HG03039 (cell line): ENCODE measurements around the gene PAM.
"Not testable (repeated sequence)": the region's sequence is repeated elsewhere in the genome, so short reads cannot be mapped to it uniquely, and the experiment has no call there.

Experiments used
- ATAC-seq: cut with Tn5 transposase; IDR thresholded peaks from one replicate; pipeline ENCODE4 v1.9.1; 2021; ENCODE audit warnings: mild to moderate bottlenecking, moderate library complexity; ENCODE audit not compliant: unreplicated experiment

PAM gene

DNA sequence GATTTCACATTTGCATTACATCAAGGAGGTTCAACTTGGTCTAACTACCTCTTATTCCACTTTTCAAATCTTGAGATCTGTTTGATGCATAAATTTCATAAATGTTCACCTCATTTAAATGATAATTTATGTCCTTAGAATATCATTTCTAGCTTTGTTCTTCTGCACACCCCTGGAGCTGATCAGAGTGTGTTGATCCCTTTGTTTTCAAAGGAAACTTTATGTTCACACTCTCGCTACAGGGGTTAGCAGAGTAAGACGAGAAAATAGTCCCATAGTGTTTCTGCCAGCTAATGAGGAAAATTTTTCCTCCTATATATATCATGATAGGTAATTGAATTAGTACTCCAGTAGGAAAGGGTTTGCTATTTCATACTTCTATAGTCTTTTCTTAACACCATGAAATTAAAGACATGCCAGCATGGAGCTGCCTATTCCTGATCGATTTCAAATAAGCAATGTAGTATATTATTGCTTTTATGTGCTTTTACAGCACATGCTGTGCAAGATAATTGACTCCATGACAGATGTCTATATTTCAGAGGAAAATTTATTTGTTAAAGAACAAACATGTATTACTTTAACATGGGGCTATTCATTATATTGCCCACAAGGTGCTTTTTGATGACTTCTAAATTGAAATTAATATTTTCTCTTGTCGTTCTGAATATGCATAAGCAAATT, 4.8 kb upstream of the PAM start:
- no peak for ATAC-seq

DNA sequence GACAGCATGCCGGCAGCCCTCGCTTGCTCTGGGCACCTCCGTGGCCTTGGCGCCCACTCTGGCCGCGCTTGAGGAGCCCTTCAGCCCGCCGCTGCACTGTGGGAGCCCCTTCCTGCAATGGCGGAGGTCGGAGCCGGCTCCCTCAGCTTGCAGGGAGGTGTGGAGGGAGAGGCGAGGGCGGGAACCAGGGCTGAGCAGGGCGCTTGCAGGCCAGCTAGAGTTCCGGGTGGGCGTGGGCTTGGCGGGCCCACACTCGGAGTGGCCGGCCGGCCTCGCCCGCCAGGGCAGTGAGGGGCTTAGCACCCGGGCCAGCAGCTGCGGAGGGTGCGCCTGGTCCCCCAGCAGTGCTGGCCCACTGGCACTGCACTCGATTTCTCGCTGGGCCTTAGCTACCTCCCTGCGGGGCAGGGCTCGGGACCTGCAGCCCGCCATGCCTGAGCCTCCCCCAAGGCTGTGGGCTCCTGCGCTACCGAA, 3.2 kb upstream of the PAM start:
- not testable (repeated sequence) for ATAC-seq

DNA sequence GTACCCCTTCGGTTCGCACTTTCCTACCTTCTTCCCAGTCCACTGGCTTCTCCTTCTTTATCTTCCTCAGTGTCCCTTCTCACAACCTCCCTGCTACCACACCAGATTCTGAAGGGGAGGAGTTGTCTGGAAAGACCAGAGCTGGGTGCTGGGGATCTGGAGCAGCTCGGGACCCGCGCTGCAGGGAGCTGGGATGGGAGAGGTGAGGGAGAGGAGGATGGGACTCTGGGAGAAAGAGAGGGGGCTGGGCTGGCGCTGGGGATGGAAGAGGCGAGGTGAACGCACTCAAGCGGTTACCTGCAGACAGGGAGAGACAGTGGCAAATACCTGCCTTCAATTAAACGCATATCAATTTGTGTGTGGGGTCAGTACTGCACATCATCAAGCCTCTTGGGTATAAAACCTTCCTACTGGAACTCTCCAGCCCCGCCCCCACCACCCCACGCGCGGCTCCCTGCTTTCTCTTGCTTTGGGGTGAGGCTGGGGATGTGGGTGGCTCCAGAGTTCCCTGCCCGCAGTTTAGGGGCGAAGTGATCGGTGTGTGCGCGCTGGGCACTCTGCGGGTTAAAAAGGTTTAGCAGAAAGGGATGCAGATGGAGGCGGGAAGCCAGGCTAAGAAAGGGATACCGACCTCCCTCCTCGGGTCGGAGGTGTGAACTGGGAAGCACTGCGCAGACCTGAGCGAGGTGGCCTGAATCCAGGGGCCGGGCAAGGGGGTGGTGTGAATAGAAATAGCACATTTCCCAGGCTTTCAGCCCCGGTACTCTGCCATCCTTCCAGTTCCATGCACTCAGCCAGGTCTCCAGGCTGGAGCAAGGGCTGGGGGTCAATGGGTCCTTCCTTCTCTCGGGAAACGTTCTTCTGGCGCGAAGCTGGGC, 977 bp upstream of the PAM start:
- no peak for ATAC-seq

DNA sequence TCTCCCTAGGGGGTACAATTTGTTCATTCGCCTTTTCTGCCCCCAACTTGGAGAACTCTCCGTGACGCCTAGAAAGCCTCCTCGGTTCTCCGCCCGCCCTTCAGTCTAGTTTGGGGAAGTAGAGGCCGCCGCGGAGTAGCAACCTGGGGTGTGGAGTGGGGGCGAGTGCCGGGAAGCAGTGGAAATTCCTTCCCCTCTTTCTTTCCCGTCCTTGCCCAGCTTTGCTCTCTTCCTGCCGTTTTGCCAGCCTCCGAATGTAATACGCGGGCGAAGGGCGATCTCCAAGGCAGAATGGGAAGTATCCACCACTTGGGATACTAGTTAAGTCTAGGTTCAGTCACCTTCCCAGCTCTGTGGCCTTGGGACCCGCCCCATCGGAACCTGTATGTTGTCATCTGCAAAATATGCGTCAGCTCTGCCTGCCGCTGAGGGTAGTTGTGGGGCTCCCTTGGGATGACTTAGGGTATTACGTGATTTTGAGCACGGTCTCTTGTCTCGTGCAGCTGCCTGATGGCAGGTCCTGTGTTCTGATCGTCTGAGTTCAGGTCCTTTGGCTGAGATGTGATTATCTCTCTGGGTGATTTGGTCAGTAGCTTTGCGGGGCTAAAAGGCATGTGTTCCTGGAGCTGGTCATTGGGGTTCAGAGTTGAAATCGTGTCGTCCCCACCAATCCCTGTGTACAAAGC, 724 bp downstream of the PAM start:
- ATAC-seq = peak; percentile 56

DNA sequence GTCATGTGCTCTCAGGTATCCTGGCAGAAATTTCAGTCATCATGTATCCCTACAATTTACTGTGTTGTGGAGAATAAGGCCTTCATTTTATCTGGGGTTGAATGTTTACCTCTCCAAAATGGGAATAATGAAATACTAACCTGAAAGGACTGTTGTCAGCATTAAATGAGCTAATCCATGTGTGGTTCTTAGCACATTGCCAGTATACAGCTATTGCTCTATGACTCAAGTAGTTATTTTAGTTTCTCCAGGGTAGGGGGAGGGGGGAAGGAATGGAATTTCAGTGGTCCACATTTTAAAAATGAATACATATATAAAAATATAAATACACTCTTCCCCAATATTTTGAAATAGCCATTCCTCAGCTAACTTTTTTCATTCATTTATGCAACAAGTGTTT, 3.5 kb downstream of the PAM start:
- ATAC-seq = no peak

DNA sequence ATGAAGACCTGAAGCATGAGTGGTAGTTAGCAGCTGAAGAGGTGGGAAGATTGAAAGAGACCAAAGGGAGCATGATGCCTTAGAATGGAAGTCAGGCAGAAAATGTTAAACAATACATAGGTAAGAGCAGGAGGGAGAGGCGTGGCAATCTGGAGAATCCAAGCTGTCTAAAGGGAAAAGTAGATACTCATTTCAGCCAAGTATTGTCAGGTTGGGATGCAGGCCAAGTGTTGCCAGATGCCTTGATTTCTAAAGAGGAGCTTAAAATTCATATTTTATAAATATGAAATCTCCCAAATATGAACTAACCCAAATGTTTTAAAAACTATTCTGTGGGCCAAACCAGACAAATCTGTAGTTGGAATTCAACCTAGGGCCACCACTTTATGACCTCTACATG, 4.2 kb downstream of the PAM start:
- ATAC-seq = no peak

DNA sequence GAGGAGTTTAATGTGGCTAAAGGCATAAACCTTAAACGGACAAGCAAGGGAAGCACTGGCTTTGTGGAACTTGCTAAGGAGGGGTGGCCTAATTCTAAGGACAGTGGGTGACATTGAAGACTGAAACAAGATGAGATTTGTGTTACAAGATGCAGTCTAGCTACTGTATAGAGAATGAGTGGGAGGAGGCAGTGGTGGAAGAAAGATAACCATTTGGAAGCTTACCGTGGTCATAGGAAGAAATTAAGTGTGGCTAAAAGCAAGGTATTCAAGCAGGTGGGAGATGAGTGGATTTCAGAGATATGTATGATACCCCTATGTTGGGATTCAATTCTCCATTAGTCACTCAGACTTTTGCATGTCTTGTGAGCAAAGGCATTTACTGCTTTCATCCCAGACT, 4.6 kb downstream of the PAM start:
- ATAC-seq = no peak

DNA sequence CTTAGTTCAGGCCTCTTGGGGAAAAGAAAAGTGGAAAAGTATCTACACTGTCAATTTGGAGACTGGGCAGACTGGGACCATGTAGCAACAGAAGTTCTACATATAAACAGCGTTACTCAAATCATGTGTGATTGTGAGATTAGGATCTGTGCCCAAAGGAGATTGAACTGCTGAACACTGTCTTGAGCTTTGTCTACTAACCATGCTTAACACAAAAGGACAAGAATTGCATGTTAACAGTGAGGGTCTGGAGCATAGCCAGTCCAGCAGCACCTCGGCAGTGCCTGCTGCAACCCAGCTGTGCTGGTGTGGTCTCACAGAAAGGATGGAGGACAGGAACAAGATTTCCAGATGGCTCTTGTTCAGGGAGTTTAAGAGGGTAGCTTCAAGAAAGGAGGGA, 5.7 kb downstream of the PAM start:
- ATAC-seq = no peak

DNA sequence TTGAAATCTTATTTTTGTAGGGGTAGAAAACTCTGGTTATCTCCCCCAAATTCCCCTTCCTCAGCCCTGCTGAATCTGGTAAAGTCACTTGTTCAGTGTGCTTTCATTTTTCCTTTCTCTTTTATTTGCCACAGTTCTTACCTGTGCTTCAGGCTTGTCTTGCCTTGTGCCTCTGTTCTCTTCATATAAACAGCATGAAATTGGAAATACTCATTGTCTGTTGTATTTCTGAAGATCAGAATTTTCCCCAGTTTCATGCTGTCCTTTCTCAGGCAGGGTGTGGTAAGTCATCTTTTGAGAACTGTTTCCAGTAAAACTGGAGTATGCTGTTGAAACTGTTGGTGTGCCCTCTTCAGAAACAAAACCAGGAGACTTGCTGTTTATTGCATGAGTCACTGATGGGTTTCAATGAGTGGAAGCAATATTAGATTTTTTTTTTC, 7.0 kb downstream of the PAM start:
- peak; percentile 72 for ATAC-seq

DNA sequence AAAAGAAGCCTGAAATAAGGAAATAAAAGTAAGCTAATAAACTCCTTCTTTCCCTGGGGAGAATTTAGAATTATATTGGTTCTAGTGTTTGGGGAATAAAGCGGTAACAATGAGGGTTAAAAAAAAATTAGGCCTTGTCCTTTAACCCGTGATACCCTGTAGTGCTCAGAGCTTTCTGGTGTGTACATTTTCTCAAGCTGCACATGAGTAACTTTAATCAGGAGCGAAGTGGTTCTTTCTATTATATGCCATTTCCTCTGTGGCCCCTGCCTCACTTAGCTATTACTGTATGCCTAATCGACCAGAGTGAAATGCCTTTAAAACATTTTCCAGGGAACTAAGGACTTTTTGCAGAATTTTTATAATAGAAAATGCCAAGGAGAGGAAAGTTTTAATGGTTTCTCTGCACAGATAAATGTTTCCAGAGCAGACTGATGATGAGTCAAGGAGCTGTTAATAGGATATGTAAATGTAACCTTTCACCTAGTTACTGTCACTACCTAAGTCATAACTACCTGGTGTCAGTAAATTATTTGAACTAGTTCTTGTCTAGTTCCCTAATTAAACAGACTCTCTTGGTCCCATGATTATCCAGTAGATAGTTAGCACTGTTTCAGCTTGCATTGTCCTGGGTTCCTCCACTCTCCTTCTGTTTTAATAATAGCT, 7.6 kb downstream of the PAM start:
- ATAC-seq = no peak

DNA sequence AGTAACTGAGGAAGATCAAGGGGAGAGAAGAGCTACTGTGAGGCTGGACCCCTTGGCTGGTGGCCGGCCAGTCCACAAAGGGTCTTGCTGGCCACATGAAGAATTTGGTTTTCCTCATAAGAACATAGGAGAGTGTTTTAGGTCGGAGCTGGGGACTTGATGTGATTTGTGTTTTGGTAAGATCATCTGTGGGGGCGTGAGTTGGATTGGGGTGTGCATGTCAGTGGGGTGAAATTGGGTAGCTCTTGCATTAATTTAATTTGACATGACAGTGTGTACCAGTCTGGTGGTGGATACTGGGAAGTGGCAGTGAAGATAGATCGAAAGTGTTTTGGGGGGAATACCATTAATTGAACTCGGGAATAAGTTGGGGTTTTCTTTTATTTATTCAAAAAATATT, 8.6 kb downstream of the PAM start:
- no peak for ATAC-seq

DNA sequence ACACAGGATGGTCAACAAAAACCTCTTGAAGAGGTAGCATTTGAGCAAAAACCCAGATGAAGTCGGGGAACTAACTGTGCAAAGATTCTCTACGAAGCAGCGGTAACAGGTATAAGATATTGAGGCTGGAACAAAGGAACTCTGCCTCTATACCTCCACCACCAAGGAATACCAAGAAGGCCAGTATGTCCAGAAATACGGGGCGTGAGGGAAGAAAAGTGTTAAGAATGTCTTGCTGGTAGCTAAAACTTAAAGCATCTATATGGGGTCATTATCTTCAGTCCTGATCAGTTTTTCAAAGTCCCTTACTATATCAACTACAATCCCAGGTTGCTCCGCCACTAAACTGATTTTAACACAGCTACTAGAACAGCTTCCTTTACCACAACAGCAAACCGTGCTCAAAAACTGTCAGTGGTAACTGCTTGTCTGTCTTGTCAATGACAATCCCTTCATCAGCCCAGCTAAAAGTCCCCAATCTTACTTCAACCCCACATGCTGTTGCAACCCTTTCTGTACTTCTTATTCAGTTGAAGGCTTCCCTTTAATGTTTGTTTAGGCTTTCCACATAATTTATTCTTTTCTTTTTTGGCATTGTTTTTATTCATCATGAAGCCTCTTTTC, 9.4 kb downstream of the PAM start:
- no peak for ATAC-seq

DNA sequence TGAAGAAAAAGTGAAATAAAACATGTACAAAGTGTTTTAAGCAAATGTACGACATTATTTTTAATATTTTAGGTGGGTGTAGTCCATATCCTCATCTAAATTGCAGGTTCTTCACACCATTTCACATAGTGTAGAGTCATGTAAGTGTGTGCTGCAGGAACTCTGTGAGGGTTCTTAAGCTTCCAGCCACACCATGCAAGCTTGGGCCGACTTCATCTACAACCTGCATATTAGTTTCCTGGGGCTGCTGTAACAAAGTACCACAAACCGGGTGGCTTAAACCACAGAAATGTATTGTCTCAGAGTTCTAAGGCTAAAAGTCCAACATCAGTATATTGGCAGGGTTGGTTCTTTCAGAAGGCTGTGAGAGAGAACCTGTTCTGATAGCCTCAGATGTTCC, 10.2 kb downstream of the PAM start:
- ATAC-seq = no peak

DNA sequence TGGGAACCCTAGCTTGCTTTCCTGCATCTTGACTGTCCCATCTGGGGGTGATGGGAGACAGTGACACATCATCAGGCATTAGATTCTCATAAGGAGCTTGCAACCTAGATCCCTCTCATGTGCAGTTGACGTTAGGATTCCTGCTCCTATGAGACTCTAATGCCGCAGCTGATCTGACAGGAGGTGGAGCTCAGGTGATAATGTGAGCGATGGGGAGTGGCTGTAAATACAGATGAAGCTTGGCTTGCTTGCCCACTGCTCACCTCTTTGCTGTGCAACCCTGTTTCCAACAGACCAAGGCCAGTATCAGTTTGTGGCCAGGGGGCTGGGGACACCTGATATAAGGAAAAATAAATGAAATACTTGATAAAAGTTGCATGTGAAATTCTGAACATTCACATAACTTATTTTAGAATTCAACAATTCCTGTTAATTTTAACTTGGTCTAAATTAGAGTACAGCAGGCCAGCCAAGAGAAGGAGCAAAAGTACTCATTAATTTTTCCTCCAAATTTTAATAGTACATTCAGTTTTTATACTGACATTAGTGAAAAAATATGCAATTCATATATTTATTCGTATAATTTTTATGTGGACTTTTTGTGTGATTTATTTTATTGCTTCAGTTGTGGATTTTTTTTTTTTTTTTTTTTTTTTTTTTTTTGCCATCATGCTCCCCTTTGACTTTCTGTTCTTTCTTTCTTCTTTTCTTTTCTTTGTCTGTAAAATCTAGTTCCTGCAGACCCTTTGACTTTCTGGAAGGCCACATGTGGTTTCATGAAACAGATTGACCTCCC, 11.4 kb downstream of the PAM start:
- ATAC-seq = no peak

DNA sequence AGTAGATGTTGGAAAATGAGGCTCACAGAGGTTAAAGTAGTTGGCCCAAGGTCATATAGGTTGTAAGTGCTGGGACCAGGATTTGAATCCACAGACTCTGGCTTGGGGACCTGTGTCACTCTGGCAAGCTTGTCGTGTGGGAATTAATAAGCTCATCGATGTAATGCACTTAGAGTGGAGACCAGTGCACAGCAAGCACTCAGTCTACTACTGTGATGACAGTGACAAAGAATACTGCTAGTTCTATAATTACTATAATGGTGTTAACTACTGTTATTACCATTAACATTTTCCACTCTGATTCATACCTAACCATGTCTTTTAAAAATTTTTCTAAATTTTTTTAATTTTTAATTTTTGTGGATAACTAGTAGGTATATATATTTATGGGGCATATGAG, 12.8 kb downstream of the PAM start:
- no peak for ATAC-seq

DNA sequence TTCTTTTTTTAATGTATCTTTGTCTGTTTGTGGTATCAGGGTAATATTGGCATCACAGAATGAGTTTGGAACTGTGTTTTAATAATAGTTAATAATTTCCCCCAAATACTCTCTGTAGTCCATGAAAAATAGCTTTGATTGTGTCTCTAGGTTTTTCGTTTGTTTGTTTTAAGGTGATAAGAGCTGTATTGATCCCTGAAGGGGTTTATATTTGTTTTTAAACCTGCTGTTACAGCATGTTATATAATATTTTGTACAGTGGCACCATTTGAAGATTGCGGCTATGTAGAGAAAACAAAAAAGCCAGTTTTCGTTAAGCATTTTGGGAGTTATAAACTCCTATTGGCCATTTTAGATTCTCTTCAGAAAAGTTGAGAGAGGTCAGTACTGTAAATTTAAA, 15.7 kb downstream of the PAM start:
- ATAC-seq = no peak

DNA sequence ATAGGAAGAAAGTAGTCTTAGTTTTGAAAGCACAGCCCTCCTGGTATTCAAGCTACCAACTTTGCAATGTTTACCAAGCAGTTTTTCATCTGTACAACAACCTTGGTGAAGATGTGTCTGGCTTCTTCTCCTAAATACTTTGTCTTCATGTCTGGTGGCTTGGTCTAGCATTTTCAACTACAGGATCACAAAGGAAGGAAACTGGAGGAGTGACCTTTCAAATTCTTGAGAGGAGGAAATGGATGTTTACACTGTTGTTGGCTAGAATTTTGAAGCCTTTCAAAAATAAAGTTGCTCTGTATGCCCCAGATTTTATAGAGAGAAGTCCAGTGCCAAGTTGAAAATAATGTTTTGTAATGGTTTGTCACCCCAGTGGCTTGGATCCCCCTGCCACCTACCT, 16.3 kb downstream of the PAM start:
- ATAC-seq = no peak

DNA sequence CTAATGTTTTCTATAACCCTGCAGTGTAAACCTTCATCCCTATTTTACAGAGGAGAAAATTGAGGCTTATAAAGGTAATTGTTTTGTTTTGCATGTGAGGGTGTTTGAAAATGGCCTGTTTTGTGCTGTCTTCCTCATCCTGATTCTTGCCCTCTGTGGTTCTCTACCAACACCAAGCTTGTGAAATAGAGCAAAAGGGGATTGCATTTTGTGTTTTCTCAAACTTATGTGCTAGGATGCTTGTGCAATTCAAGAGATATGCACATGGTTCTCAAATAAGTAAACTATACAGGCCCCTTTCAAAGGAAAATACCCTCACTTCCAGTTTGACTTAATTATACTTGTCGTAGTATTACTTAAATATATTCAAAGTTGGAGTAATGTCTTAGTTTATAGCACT, 17.2 kb downstream of the PAM start:
- ATAC-seq = no peak

DNA sequence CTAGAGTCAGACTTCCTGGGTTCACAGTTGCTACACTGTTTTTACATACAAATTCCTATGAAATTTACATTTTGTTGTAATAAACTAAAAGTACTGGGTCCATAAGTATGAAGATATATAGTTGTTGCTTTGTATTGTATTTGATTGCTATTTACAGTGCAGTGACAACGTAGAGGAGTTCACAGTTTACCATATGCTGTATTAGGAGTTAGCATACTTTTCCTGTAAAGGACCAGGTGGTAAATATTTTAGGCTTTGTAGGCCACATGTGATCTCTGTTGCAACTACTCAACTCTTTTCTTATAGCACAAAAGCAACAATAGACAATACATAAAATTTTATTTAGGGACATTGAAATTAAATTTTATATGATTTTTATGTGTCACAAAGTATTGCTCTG, 18.0 kb downstream of the PAM start:
- no peak for ATAC-seq

DNA sequence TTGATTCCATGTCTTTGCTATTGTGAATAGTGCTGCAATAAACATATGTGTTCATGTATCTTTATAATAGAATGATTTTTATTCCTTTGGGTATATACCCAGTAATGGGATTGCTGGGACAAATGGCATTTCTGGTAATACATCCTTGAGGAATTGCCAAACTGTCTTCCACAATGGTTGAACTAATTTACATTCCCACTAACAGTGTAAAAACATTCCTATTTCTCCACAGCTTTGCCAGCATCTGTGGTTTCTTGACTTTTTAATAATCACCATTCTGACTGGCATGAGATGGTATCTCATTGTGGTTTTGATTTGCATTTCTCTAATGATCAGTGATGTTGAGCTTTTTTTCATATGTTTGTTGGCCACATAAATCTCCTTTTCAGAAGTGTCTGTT, 20.7 kb downstream of the PAM start:
- ATAC-seq = not testable (repeated sequence)
